Spleen (tissue), 11 donors: Measurements from ENCODE around the gene OGT. TPM values are rescaled to one million over a fixed set of nuclear protein-coding genes. Genes with fewer than 3 reads are reported as not detected.
"Not testable (repeated sequence)": the region's sequence is repeated elsewhere in the genome, so short reads cannot be mapped to it uniquely, and the experiment has no call there.

Experiments used
- DNase-seq: peaks from one replicate; pipeline ENCODE4 v3.0.0-alpha.2; 2020
- H3K27ac ChIP-seq, 8 donors: fragments of 200-600 bp; sonication (generic) in 7 of 8; 1 replicate in 4 of 8; 2 replicates in 4 of 8; pipeline versions ENCODE4 v1.5.0 to v1.8.0; 2016 to 2021; ENCODE audit warnings: inconsistent platforms in 4 of 8, mild to moderate bottlenecking in 4 of 8, moderate library complexity in 1 of 8
- H3K27me3 ChIP-seq, 7 donors: fragments of 200-600 bp; sonication (generic) in 6 of 7; replicated peaks in 1 of 7; 1 replicate in 4 of 7; 2 replicates in 3 of 7; pipeline versions ENCODE4 v1.5.0 to v1.8.0; 2016 to 2021; ENCODE audit warnings: inconsistent platforms in 3 of 7, mild to moderate bottlenecking in 1 of 7
- H3K36me3 ChIP-seq, 6 donors: fragments of 200-600 bp; sonication (generic) in 5 of 6; 1 replicate in 4 of 6; 2 replicates in 2 of 6; pipeline versions ENCODE4 v1.5.0 to v1.8.0; 2016 to 2021; ENCODE audit warnings: inconsistent platforms in 2 of 6
- H3K4me1 ChIP-seq, 6 donors: fragments of 200-600 bp; sonication (generic) in 5 of 6; 1 replicate in 3 of 6; 2 replicates in 3 of 6; pipeline versions ENCODE4 v1.5.0 to v1.8.0; 2016 to 2021; ENCODE audit warnings: inconsistent platforms in 3 of 6
- H3K4me3 ChIP-seq, 8 donors: fragments of 200-600 bp; sonication (generic) in 7 of 8; 1 replicate in 4 of 8; 2 replicates in 4 of 8; pipeline versions ENCODE4 v1.5.0 to v1.8.0; 2016 to 2021; ENCODE audit warnings: inconsistent platforms in 4 of 8, mild to moderate bottlenecking in 4 of 8, moderate library complexity in 2 of 8
- H3K9me3 ChIP-seq, 8 donors: fragments of 200-600 bp; sonication (generic) in 7 of 8; 1 replicate in 4 of 8; 2 replicates in 4 of 8; pipeline versions ENCODE4 v1.5.0 to v1.8.0; 2016 to 2021; ENCODE audit warnings: inconsistent platforms in 4 of 8
- CTCF ChIP-seq, 11 experiments: fragments of 200-600 bp in 7 of 11; fragments of 450-650 bp in 4 of 11; sonication (generic) in 4 of 11; IDR thresholded peaks in 8 of 11; conservative IDR thresholded peaks in 3 of 11; 1 replicate in 7 of 11; 2 replicates in 4 of 11; pipeline versions ENCODE4 v1.4.0 to v1.8.0; 2016 to 2021; ENCODE audit warnings: antibody characterized with exemption in 11 of 11, inconsistent platforms in 4 of 11, mild to moderate bottlenecking in 1 of 11
- POLR2A ChIP-seq, 3 donors: fragments of 450-650 bp; IDR thresholded peaks; one replicate each; pipeline ENCODE4 v1.5.1; 2017; ENCODE audit warnings: antibody characterized with exemption in 3 of 3, mild to moderate bottlenecking in 1 of 3
- POLR2AphosphoS5 ChIP-seq, 3 donors: sonication (generic); formaldehyde crosslinking; IDR thresholded peaks; one replicate each; pipeline ENCODE4 v1.5.1; 2017; ENCODE audit warnings: antibody characterized with exemption in 3 of 3
- WGBS, 5 donors: extraction: QIAGEN DNeasy Blood & Tissue Kit in 3 of 5; methylation state at CpG; one replicate each; pipeline versions ENCODE4 v1.1.5 to v1.1.7; 2013 to 2018; 5-methylcytosine and 5-hydroxymethylcytosine counted together
- intact Hi-C: fragments of 100-400 bp; cut with DNase I; formaldehyde crosslinking; loops from one replicate; pipeline ENCODE4 v1.15.0; 2023; ENCODE audit warnings: low total_unique reads
- polyA plus RNA-seq, 3 donors: library from polyadenylated mRNA; stranded (reverse); fragments of 200-250 nt; gene quantifications; one replicate each; pipeline ENCODE4 v1.2.1, GENCODE V29; 2013
- total RNA-seq, 7 donors: library from RNA; depleted of rRNA in 3 of 7; stranded (reverse); fragments of >200 nt in 3 of 7; fragmentation: NEBNext Ultra II Directional in 4 of 7; extraction: Animal tissue kit (Norgen Biotek cat#: 25700) in 4 of 7; gene quantifications; one replicate each; pipeline versions ENCODE4 v1.1.0 to v1.2.1, GENCODE V29; 2016 to 2021
- donor health status: healthy with polysubstance abuse.
- donor health status: DM: no; HTN: no; CAD: no; lungs with moderate emphysema.
- donor health status: DM: no; HTN: no; CAD: no.
- donor health status: Bipolar disorder and iron deficiency.
- donor health status: healthy.
- donor health status: DM: no; HTN: no; CAD: no.
- donor health status: DM: yes; HTN: yes; CAD: no.

OGT gene
- total and polyA plus RNA-seq, 10 donors: 76.8 to 393 (median 233) TPM

- Histone ChIP-seq H3K4me3 (no peak overlapping the region), H3K27ac (no peak overlapping the region), H3K36me3 (no peaks in the 10 kb centered on the region), H3K4me1 (no peaks in the 10 kb centered on the region), H3K9me3 (peaks cover 0 to 8% (median 0%) of the 10 kb centered on the region in 8 donors), H3K27me3 (no peaks in the 10 kb centered on the region)
- TF ChIP-seq POLR2A (IDR thresholded peaks at IDR 0.05): no peak
- no peak for TF ChIP-seq POLR2AphosphoS5 (IDR thresholded peaks at IDR 0.05)
- no peak for TF ChIP-seq CTCF (IDR thresholded peaks at IDR 0.05 in 8 of 11, conservative IDR thresholded peaks at IDR 0.05 in 3 of 11)
- intact Hi-C loops: no loop called here
- WGBS, 5 donors: 62 to 100% (median 80%) methylated on average over 1 of the region's 1 CpG; no CpG with 5 or more reads in 1 of the 5 donors
- no peak for DNase-seq
Measured at GRCh38 chrX:71504346-71504745, 28.6 kb upstream of the OGT start.

- 69 to 100% (median 100%) methylated on average over 1 of the region's 1 CpG for WGBS, 5 donors
- no peaks in the 10 kb centered on the region for H3K27me3 ChIP-seq
- no peak overlapping the region for H3K27ac ChIP-seq
- H3K4me3 ChIP-seq: no peak overlapping the region
- H3K4me1 ChIP-seq: no peaks in the 10 kb centered on the region
- DNase-seq: no peak
- TF ChIP-seq POLR2AphosphoS5 (IDR thresholded peaks at IDR 0.05) (no peak), POLR2A (IDR thresholded peaks at IDR 0.05) (no peak), CTCF (IDR thresholded peaks at IDR 0.05 in 8 of 11, conservative IDR thresholded peaks at IDR 0.05 in 3 of 11) (no peak)
- intact Hi-C loops: no loop called here
- H3K9me3 ChIP-seq: peaks cover 0 to 4% (median 0%) of the 10 kb centered on the region in 8 donors
- no peaks in the 10 kb centered on the region for H3K36me3 ChIP-seq
Measured at GRCh38 chrX:71509289-71509688, 23.6 kb upstream of the OGT start.

- WGBS, 5 donors: 70 to 86% (median 77%) methylated on average over 2 of the region's 2 CpGs
- intact Hi-C loops: no loop called here
- no peaks in the 10 kb centered on the region for H3K4me1 ChIP-seq
- no peak overlapping the region for H3K4me3 ChIP-seq
- no peak for DNase-seq
- H3K27ac ChIP-seq: no peak overlapping the region
- no peaks in the 10 kb centered on the region for H3K36me3 ChIP-seq
- H3K27me3 ChIP-seq: no peaks in the 10 kb centered on the region
- H3K9me3 ChIP-seq: peaks cover 0 to 4% (median 0%) of the 10 kb centered on the region in 8 donors
- TF ChIP-seq POLR2AphosphoS5 (IDR thresholded peaks at IDR 0.05) (no peak), POLR2A (IDR thresholded peaks at IDR 0.05) (no peak), CTCF (IDR thresholded peaks at IDR 0.05 in 8 of 11, conservative IDR thresholded peaks at IDR 0.05 in 3 of 11) (no peak)
Measured at GRCh38 chrX:71510161-71510560, 22.7 kb upstream of the OGT start.

- H3K27ac ChIP-seq: not testable (repeated sequence)
Measured at GRCh38 chrX:71513731-71514130, 19.2 kb upstream of the OGT start.

More at GRCh38 chrX:71513731-71514130, 19.2 kb upstream of the OGT start:
- WGBS, 5 donors: 91 to 100% (median 96%) methylated on average over 4 of the region's 4 CpGs
- H3K4me1 ChIP-seq, intact Hi-C loops, H3K36me3 ChIP-seq, DNase-seq, H3K27me3 ChIP-seq, H3K9me3 ChIP-seq, H3K4me3 ChIP-seq: not testable (repeated sequence)
